Stimulated activated CD4-positive, alpha-beta T cell treated with anti-CD3 and anti-CD28 coated beads, Interleukin-2, amount 100 ng/mL, for 24 hours (primary cell): ENCODE results near the gene TAB2.

ENCODE experiments used
- DNase-seq, 2 donors: peaks; one replicate each; pipeline ENCODE4 v3.0.0-alpha.2; 2020

Gene TAB2

DNA sequence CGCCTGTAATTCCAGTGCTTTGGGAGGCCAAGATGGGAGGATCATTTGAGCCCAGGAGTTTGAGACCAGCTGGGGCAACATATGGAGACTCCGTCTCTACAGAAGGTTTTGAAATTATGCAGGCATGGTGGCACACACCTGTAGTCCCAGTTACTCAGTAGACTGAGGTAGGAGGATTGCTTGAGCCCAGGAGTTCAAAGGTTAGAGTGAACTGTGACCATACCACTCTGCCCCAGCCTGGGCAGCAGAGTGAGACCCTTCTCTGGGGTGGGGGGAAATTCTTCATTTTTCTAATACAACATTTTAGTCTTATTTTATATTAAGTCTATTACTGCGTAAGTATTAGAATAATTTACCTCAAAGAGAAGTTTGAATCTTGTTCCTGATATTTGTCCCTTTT is 62.5 kb downstream of the TAB2 start:
- no peak for DNase-seq

DNA sequence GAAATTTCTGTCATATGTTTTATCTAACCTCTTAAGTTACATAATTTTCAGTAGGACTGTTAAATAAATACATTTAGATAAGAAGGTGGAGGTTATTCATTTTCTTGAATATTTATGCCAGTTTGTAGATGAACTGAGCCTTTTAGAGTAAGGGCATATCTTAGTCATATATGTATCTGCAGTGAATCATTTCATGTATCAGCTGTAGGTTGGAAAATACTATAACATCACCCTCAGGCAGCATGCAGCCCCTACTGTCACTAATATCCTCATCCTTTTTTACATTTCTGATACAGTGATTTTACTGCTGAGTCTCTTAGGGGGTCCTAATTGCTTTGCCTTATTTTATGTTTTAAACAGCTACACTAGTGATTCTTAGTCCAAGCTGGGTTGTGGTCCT is 63.0 kb downstream of the TAB2 start:
- no peak for DNase-seq

- no peak for DNase-seq
Observed at GRCh38 chr6:149383371-149383770, 65.9 kb downstream of the TAB2 start.

GRCh38 chr6:149384464-149384863 is 67.0 kb downstream of the TAB2 start:
- DNase-seq, result no peak

- DNase-seq, result no peak
Observed at GRCh38 chr6:149385998-149386646, 68.6 kb downstream of the TAB2 start.

GRCh38 chr6:149387779-149388512 is 70.4 kb downstream of the TAB2 start:
- DNase-seq, result no peak

DNA sequence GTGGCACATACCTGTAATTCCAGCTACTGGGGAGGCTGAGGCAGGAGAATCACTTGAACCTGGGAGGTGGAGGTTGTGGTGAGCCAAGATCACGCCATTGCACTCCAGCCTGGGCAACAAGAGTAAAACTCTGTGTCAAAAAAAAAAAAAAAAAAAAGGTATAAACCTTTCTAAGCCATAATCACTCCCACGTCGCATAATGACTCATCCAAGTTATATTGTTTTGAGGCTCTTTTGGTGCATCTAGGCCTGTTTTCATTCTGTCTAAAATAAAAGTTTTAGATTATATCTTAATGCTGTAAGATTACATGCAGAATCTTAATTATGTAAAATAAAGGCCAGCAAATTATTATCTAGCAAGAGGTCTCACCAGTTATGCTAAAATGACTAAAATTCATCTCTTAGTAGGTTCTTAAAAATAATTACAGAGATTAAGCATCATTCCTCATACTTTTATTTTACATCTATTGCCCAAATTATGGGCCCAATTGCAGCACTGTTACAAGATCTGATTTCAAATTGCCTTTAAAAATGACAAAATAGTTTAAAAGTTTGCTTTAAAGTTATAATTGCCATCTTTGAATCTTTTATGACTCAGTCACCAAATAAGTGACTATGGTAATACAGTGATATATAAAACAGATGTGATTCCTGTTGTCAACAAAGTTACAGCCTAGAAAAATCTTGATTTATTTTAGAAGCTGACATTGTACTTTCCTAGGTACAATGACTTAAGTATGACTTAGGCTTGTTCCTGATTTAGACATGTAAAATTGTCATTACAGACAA is 72.2 kb downstream of the TAB2 start:
- no peak for DNase-seq

GRCh38 chr6:149392093-149392492 is 74.6 kb downstream of the TAB2 start:
- no peak for DNase-seq

GRCh38 chr6:149392535-149392934 is 75.0 kb downstream of the TAB2 start:
- DNase-seq, result no peak

- no peak for DNase-seq
Observed at GRCh38 chr6:149393002-149393679, 75.6 kb downstream of the TAB2 start.

DNA sequence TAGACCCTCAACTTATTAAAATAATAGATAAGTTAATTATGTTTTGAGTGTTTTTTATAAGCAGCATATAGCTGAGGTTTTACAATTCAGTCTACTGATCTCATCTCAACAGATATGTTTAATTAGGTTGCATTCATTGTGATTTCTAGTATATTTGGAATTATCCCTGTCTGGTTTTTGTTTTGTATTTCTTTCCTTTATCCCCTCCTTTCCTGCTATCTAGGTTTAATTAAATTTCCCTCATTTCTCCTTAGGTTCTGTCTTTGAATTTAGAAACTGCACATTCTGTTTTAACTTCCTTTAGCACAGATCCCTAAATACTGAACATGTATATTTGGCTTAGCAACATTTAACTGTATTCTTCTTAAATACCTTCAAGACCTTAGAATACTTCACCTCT is 77.7 kb downstream of the TAB2 start:
- no peak for DNase-seq

DNA sequence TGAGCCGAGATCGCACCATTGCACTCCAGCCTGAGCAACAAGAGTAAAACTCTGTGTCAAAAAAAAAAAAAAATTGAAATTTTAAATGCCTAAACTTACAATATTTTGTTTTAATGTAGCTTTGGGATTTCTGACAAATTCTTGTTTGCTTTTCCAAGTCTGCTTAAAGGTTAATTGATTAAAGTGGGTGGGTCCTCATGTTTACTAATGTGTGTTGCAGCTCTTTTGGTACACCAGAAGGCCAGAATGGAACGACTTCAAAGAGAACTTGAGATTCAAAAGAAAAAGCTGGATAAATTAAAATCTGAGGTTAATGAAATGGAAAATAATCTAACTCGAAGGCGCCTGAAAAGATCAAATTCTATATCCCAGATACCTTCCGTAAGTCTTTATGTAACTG is 79.9 kb downstream of the TAB2 start:
- DNase-seq, result no peak

GRCh38 chr6:149400050-149400449 is 82.5 kb downstream of the TAB2 start, which contains the start of gene SUMO4:
SUMO4 (plus strand) TSS chr6:149400262; CDS start chr6:149400392, 130 bp downstream.
- no peak for DNase-seq

DNA sequence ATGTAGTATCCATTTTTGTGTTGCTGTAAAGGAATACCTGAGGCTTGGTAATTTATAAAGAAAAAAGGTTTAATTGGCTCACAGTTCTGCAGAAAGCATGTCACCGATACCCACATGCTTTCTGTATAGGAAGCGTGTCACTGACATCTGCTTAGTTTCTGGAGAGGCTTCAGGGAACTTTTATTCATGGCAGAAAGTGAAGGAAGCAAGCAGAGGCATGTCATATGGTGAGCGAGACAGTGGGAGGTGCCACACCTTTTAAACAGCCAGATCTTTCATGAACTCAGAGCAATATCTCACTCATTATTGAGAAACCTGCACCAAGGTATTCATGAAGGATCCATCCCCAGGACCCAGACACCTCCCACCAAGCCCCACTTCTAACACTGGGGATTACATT is 86.0 kb downstream of the TAB2 start:
- no peak for DNase-seq

DNA sequence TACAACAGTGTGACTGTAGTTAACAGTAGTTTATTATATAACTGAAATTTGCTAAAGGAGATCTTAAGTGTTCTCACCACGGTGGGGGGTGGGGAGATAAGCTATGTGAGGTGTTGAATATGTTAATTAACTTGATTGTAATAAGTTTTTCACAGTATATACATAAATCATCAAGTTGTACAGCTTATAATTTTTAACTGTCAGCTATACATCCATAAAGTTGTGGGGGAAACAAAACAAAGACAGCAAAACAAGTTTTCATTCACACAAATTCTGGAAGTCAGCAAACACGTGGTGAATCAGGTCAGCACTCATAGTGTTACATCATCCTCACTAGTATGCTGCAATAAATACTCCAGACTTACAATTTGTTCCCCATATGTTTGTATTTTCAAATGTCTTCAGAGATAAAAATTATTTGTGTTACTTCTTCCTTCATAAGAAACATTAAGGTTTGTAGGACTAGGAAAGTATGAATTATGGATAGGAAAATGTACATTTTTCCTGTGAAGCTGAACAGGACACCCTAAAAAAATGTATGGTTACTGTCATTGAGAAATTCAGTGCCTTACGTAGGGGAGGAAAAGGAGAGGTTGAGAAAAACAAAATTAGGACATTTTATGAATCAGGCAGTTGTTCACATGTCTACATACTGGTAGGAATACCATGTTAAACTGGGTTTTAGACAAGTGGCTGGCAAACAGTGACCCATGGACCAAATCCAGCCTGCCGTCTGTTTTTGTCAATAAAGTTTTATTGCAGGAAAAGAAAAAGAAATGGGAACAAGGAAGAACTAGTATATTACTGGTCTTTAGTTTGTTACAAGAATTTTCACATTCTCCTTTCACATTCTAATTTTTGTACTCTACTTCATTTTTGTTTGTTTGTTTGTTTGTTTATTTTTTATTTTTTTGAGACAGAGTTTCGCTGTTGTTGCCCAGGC is 88.6 kb downstream of the TAB2 start:
- DNase-seq, result no peak

DNA sequence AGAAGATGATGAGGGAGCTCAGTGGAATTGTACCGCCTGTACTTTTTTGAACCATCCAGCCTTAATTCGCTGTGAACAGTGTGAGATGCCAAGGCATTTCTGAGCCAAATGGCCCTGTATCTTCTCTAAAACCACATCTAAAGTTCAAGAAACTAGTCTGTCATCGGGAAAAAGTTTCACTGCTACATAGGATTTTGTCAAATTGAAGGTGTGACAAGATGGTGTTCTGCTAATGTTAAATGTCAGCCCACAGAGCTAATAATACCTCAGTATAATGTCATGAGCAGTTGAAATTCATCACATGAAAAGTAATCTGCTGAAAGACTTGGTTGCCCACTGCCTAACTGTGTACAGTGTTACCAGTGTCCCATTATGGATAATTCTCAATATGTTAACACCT is 92.1 kb downstream of the TAB2 start:
- DNase-seq, result no peak

DNA sequence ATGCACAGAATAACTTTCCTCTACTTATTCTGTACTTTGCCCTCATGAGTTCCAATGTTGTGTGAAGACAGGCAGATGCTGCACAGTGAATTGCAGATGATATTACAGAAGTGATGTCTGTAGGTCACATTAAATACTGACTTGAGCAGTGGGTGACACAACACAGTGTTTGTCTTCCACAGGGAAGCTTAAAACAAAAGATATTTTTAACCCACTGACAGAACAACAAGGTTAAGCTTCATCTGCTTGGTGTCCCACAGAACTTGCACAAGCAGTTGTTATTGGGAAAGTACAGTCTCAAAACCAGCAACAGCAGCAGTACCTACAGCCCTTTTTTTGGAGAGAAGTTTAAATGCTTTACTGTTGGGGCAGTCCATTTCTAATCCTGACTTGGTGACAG is 93.0 kb downstream of the TAB2 start:
- no peak for DNase-seq

DNA sequence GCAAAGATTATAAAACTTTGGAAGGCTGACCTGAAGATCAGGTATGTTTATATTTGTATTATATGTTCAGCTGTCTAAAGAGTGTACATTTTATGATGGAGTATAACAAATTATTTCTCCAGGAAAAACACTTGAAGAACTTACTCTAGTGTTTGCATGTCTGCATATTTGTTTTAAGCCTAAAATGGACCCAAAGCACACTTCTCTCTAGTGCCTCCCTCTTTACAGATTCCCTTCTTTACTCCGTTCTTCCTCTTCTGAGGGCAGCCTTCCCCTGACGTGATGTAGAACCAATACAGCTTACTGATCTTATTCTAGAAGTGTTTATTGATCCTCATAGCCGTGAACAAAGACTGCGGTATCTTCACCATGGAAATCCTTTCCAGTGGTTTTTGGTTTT is 96.5 kb downstream of the TAB2 start:
- DNase-seq, result no peak

GRCh38 chr6:149414821-149415220 is 97.3 kb downstream of the TAB2 start:
- no peak for DNase-seq

DNA sequence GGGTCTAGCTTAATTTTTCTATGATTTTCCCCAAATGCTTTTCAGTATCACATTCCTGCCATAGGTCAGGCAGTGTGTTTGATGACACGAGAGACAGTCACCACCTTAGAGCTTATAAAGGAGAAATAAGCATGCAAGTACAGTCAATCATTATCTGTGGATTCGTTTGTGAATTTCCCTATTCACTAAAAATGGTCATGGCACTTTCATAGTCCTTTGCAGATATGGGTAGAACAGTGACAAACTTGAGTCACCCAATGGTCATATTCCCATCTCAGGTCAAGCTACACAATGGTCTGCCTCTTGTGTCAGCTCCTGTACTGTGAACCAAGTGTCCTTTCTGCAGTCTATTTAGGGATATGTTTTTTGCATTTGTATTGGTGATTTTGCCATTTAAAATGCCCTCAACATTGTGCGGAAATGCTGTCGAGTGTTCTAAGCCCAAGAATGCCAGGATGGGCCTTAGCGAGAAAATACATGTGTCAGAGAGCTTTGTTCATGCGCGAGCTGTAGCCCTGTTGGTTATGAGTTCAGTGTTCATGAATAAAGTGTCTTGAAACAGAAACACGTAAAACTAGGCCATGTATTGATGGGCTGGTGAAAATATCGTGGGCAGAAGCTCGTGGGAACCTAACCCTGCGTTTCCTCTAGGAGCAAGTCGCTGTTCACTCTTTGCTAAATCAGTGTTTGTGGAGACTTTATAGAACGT is 102.3 kb downstream of the TAB2 start:
- no peak for DNase-seq

DNA sequence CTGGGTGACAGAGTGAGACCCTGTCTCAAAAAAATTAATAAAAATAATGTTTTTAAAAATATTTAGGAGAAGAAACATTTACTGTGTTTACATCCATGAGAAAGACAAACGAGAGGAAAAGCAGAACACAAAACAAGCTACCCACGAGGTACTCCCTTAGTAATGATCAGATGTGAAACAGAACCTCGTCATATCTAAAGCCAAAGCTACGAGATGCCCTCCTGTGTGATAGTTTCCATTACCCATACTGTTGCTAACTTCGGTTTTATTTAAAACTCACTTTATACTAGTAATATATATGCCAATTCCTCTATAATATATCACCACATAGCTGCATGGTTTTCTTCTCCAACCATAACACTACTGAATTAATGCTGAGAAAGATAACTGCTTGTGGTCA is 103.6 kb downstream of the TAB2 start:
- DNase-seq, result no peak

DNA sequence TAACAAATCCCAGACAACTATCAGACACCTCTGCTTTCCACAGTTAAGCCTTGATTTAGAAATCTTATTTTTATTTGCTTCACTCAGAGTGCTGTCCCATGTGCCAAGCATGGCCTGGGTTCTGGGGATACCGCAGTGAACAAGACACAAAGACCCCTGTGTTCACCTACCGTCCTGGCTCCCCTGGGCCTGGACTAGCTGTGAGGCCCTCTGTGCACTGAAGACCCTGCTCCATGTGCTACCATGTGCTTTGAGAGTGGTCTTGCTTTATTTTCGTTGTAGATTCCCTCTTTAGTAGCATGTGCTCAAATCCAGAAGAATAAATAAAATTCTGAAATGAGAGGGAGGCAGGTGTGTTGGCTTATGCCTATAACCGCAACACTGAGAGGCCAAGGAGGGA is 105.1 kb downstream of the TAB2 start:
- DNase-seq, result no peak
